Panc1 (cell line): Measurements from ENCODE around the gene ENPP7.

Source experiments
- CTCF ChIP-seq: fragments of 450-650 bp; IDR thresholded peaks from 2 replicates; pipeline ENCODE4 v1.5.1; 2017; ENCODE audit warnings: mild to moderate bottlenecking
- POLR2AphosphoS5 ChIP-seq: IDR thresholded peaks from 2 replicates; pipeline ENCODE4 v1.6.1; 2012; ENCODE audit warnings: mild to moderate bottlenecking, low read depth, low read length, moderate library complexity
- SIN3A ChIP-seq: IDR thresholded peaks from 2 replicates; pipeline ENCODE4 v1.6.1; 2012; ENCODE audit warnings: low read depth, mild to moderate bottlenecking, low read length, moderate library complexity, borderline replicate concordance; ENCODE audit not compliant: insufficient read depth
- TCF7L2 ChIP-seq: IDR thresholded peaks from 2 replicates; pipeline ENCODE4 v1.6.1; 2011; ENCODE audit warnings: mild to moderate bottlenecking, low read depth, low read length, inconsistent platforms
- TF ChIP-seq, protein P1 (sequence below), 2 experiments: IDR thresholded peaks; 2 replicates each; pipeline ENCODE4 v1.6.1; 2011 to 2012; ENCODE audit warnings: low read depth in 2 of 2, control low read depth in 1 of 2, low read length in 1 of 2, mild to moderate bottlenecking in 1 of 2, moderate library complexity in 1 of 2; ENCODE audit not compliant: insufficient read depth in 1 of 2

- TF ChIP-seq CTCF (no peak), POLR2AphosphoS5 (no peak), SIN3A (no peak), TCF7L2 (no peak)
- TF ChIP-seq, protein P1, sequence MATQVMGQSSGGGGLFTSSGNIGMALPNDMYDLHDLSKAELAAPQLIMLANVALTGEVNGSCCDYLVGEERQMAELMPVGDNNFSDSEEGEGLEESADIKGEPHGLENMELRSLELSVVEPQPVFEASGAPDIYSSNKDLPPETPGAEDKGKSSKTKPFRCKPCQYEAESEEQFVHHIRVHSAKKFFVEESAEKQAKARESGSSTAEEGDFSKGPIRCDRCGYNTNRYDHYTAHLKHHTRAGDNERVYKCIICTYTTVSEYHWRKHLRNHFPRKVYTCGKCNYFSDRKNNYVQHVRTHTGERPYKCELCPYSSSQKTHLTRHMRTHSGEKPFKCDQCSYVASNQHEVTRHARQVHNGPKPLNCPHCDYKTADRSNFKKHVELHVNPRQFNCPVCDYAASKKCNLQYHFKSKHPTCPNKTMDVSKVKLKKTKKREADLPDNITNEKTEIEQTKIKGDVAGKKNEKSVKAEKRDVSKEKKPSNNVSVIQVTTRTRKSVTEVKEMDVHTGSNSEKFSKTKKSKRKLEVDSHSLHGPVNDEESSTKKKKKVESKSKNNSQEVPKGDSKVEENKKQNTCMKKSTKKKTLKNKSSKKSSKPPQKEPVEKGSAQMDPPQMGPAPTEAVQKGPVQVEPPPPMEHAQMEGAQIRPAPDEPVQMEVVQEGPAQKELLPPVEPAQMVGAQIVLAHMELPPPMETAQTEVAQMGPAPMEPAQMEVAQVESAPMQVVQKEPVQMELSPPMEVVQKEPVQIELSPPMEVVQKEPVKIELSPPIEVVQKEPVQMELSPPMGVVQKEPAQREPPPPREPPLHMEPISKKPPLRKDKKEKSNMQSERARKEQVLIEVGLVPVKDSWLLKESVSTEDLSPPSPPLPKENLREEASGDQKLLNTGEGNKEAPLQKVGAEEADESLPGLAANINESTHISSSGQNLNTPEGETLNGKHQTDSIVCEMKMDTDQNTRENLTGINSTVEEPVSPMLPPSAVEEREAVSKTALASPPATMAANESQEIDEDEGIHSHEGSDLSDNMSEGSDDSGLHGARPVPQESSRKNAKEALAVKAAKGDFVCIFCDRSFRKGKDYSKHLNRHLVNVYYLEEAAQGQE (IDR thresholded peaks at IDR 0.05; ENCODE audit: insufficient read depth in 1 of 2, low read depth in 2 of 2, low read length in 1 of 2), result no peak
Observed at GRCh38 chr17:79791735-79792161, 61.0 kb downstream of the ENPP7 start.
